ENCODE results near the gene ZNF718.
"Not testable (repeated sequence)": the region's sequence is repeated elsewhere in the genome, so short reads cannot be mapped to it uniquely, and the experiment has no call there.

ZNF718 gene

DNA sequence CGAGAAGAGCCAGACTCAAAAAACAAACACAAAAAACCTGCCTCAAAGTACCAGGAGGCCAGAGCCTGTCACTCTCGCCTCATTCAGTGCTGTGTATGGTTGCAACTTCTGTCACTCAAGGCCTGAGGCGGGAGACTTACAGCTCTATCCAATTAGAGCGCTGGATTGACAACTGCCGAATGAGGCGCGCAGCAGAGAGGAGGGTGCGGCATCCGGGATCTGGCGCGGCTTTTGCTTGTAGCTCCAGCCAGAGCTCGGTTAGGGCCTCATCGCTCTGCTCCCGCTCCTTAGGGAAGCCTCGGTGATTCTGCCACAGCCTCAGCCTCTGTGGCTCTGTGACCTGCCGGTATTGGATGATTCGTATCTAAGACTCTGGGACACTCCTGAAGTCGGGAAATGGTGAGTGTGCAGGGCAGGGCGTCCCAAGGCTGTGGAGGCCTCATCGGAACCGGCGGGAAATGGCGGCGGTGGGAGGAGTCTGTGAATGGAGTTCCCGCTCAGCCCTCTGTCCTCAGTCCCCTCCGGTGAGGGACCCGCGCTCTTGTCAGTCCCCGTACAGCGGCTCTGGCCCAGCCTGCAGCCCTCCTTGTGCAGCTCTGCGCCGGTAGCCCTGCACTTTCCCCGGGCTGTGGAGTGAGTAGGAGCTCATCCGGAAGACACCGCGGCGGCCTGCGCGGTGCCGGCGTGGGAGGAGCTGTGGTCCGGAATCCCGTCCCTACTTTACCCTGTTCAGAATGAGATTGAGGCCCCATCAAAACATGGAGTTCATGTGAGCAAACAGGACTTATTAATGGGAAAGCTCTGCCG, at the start of gene ZNF718:
Gene ZNF718 (plus strand): TSS at position 227 of the 807 bp plus-strand sequence. CDS start 170 bp downstream, at position 397.
- DNase-seq (ENCODE audit: low read depth in 2 of 2): peak; percentile 92 to 93

DNA sequence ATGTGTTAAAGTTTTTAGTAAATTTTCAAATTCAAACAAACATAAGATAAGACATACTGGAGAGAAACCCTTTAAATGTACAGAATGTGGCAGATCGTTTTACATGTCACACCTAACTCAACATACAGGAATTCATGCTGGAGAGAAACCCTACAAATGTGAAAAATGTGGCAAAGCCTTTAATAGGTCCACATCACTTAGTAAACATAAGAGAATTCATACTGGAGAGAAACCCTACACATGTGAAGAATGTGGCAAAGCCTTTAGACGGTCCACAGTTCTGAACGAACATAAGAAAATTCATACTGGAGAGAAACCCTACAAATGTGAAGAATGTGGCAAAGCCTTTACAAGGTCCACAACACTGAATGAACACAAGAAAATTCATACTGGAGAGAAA, 38.4 kb upstream of the ZNF718 start:
- DNase-seq (ENCODE audit: low read depth in 2 of 2): no peak

DNA sequence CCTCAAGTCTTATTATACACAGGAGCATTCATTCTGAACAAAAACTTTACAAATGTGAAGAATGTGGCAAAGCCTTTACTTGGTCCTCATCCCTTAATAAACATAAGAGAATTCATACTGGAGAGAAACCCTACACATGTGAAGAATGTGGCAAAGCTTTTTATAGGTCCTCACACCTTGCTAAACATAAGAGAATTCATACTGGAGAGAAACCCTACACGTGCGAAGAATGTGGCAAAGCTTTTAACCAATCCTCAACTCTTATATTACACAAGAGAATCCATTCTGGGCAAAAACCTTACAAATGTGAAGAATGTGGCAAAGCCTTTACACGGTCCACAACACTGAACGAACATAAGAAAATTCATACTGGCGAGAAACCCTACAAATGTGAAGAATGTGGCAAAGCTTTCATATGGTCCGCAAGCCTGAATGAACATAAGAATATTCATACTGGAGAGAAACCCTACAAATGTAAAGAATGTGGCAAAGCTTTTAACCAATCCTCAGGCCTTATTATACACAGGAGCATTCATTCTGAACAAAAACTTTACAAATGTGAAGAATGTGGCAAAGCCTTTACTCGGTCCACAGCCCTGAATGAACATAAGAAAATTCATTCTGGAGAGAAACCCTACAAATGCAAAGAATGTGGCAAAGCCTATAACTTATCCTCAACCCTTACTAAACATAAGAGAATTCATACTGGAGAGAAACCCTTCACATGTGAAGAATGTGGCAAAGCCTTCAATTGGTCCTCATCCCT, 37.6 kb upstream of the ZNF718 start:
- DNase-seq (ENCODE audit: low read depth in 2 of 2): not testable (repeated sequence)

DNA sequence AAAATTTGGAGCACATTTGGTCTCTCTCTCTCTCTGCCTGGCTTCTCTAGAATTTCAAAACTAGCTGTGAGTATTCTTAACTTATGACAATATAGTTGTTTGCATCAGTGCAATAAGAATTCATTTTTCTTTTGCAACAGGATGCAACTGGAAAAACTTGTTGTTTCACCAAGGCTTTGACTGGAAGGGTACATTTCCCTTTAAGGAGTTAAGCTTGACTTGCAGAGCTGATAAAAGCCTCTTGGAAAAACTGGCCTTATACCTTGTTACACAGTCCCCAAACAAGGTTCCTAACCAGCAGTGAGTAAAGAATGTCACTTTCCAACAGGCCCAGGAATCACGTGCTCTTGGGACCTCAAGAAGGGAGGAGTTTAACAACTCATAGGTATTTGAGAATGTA, 25.9 kb upstream of the ZNF718 start:
- DNase-seq (ENCODE audit: low read depth in 2 of 2): no peak

DNA sequence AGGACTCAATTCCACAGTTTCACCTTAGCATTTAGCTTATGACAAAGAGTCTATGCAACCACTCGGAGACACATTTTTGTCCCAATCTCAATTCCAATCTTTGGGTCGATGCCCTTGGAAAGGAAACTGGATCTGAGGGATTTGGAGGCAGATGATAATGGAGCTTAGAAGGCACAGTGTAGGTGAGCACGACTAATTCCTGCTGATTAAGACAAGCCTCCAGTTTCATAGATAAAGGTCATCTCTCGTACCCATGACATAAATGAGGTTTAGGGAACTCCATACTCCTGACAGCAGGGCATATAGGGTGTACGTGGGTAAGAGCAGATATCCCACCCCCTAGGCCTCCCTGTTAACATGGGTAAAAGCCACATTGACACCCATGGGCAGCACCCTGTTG, 24.4 kb upstream of the ZNF718 start:
- no peak for DNase-seq (ENCODE audit: low read depth in 2 of 2)

DNA sequence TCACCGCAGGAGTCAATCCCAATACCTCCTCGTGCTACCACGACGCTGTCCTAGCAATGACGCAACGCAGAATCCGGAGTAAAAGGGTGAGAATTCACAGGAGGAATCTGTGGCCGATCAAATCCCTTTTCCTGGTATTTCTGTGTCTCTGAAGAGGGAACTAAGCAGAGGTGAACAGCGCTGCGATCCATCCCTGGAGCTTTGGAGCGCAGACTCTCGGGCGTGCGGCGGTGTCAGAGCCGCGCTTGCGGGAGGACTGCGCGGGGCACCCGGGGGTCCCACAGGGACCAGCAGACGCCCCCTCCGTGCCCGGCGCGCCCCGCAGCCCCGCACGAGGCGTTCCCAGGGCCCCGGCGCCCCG, 17.2 kb upstream of the ZNF718 start:
- no peak for DNase-seq (ENCODE audit: low read depth in 2 of 2)

DNA sequence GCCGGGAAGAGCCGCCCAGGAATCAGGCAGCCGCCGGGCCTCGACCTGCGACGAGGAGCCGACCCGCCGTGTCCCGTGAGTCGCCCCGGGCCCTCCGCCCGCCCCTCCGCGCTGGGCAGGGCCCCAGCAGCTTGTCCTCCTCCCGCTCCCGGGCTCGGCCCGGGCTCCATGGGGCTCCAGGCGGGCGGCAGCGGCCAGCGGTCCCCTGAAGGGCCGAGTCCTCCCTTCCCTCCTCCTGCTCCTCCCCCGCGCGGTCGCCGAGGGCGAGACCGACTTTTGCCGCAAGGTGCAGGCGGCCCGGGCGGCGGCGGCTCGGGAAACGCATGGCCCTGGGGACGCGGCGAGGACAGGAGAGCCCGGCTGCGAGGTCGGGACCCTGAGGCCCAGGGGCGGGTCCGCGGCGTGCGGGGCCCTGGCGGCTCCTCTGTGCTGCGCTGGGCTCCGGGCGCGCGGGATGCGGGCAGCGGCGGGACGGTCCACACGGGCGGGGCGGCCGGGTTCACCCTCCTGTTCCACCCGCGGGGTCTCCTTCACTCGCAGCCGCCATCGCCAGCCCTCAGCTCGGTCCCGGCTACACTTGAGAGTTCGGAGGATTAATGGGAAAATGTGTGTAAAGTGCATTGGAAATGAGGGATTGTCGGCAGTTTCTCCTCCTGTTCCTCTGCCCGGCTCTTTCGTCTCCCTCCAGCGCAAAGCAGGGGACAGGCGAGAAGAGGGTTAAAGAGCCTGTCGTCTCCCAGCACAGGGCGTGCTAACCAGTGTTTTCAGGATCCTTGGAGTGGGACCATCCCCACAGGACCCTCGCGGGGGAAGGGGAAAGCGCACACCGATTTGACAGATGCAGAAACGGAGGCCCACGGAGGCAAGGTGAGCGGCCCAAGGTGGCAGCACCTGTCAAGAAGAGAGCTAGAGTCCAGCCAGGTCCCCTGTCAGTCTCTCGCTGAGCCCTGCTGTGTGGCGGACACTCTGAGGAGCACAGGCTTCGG, 16.6 kb upstream of the ZNF718 start:
- no peak for DNase-seq (ENCODE audit: low read depth in 2 of 2)

DNA sequence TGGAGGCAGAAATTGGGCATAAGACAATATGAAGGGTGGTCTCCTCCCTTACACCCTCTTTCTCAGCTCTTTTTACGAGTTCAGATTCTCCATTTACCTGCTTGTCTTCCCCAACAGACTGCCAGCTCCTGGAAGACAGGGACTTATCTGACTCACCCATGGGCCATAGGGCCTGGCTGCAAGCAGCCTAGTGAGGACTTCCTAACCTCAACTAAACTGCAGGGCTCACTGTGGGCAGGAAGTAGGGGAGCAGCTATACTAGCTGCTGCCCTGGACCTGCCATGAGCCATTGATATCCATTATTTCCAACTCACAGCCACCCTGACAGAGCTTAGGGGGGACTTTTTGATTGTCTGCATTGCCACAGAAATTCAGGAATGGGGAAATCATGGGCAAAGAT, 11.5 kb upstream of the ZNF718 start:
- DNase-seq (ENCODE audit: low read depth in 2 of 2): no peak

DNA sequence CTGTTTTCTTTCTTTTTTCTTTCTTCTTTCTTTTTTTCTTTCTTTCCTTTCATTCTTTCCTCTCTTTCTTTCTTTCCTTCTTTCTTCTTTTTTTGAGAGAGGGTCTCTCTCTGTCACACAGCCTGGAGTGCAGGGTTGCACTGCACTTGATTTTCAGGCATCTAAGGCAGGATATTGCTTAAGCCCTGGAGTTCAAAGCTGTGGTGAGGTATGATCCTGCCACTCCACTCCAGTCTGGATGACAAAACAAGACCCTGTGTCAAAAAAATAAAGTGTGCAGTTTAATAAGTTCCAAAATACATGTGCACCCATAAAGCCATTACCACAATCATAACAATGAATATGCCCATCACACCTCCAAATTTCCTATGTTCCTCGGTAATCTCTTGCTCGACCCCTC, 10.6 kb upstream of the ZNF718 start:
- DNase-seq (ENCODE audit: low read depth in 2 of 2): no peak

DNA sequence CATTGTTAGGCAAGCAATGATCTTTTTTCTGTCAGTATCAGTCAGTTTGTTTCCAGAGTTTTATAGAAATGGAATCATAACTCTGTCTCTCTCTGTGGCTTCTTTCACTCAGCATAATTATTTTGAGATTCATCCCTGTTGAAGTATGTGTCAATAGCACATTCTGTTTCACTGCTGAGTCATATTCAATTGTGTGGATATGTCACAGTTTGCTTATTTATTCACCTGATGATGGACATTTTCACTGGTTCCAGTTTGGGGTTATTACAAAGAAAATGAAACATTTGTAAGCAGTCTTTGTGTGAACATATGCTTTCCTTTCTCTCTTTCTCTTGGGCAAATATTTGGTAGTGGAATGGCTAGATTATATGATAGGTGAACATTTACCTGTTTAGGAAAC, 10.2 kb upstream of the ZNF718 start:
- no peak for DNase-seq (ENCODE audit: low read depth in 2 of 2)

DNA sequence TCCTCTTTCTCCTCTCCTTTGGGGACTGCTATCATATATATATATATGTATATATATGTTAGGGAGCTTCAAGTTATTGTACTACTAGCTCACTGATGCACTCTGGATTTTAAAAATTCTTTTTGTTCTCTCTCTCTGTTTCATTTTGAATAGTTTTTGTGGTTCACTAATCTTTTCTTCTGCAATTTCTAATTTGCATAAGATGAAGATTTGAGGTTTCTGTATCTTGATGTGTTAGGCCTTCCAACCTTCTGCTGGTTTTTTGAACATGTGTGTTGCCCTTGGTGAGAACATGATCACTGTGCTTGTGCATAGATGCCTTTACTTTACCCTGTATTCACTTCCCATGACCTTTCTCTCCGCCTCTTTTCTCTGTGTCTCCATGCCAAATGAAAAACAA, 7.8 kb upstream of the ZNF718 start:
- DNase-seq (ENCODE audit: low read depth in 2 of 2): no peak

DNA sequence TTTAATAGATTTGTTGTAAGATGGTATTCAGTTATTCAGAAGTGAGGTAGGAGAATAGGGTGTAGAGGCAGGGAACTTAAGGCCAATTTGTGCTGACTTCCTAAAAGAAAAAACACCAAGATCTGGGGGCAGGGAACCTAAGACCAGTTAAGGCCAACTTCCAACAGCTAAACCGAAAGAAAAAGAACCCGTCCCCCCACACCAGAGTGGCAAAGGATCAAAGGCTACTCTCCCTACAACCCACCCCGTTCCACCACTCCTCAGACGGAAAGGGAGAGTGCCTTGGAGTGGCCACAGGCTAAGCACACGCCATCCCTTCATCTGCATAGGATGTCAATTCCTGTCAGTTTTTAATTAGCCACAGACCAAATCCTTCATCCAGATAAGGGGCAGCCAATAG, 3.7 kb upstream of the ZNF718 start:
- DNase-seq (ENCODE audit: low read depth in 2 of 2): no peak

DNA sequence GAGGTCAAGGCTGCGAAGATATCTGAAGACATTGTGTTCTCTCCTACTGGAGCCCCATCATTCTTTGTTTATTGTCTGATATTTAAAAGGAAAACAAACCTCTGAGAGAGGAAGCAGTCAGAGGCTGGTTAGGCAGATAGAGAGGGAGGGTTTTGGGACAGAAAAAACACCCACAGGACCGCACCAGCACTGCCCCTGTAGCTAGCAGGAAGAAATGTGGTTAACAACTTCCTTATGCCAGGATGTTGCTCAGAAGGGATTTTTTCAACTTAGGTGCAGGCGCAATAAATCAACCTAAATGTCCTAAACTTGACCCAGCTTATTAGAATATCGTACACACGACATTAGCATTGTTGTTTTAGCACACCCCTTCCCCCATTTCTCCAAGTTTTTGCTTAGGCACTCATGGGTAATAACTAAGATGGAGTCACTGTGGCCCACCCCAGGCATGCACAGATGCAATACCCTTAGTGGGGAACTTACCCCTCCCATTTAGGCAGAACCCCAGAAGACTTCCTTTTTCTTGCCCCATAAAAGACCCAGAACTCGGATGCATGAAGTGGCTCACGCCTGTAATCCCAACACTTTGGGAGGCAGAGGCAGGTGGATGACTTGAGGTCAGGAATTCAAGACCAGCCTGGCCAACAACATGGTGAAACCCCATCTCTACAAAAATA, 2.8 kb upstream of the ZNF718 start:
- DNase-seq (ENCODE audit: low read depth in 2 of 2): no peak

DNA sequence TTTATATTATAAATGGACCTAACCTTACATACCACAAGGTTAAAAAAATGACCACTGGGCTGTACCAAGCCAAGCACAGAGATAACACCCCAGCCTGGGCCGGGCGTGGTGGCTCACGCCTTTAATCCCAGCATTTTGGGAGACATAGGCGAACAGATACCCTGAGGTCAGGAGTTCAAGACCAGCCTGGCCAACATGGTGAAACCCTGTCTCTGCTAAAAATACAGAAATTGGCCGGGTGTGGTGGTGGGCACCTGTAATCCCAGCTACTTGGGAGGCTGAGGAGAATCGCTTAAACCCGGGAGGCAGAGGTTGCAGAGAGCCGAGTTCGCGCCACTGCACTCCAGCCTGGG, 403 bp upstream of the ZNF718 start:
- not testable (repeated sequence) for DNase-seq (ENCODE audit: low read depth in 2 of 2)

DNA sequence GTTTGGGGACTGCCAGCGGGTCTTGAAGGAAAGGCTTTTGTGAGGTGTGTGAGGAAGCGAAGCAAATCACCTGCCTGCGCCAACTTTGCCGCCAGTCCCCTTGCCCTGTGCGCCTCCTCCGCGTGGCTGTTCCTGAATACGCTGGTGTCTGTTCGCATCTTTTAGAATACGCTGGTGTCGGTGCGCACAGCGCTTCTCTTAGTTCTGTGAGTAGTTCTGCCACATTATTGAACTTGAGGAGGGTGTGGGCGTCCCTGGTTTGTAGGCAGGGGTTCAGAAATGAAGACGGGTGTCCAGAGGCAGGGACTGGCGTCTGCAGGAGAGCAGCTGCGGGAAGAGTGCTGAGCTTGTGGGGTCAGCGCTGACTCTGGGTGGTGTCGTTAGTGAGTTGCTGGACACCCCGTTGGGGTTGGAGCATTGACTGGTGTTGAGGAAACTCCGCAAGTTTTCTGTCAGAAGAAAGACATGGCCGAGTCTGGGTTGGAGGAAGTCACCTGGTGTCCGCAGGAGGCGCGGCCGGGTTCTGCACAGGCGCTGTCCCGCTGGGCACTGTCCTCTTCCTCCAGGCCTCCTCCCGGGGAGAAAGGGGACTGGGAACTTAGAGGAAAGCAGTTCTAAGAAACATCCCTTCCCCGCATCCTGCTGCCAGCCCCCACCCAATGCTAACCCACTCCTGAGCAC, 930 bp downstream of the ZNF718 start:
- DNase-seq (ENCODE audit: low read depth in 2 of 2): no peak

DNA sequence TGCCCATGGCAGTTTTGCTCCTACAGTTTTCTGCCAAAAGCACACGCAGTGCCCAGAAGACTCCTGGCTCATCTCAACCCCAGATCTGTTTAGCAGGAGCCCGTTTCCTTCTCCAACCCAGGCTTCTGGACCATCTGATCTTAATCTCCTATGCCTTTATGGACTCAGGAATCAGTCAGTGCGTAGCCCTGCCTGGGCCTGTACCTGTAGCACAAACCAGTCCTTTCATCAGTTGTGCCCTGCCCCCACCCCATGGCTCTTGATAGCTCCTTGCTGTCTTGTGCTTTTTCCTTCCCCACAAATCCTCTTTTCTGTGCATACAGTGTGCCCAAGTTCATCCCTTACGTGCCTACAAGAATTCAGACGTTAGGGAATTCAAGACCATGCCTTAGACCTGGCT, 1.5 kb downstream of the ZNF718 start:
- no peak for DNase-seq (ENCODE audit: low read depth in 2 of 2)

DNA sequence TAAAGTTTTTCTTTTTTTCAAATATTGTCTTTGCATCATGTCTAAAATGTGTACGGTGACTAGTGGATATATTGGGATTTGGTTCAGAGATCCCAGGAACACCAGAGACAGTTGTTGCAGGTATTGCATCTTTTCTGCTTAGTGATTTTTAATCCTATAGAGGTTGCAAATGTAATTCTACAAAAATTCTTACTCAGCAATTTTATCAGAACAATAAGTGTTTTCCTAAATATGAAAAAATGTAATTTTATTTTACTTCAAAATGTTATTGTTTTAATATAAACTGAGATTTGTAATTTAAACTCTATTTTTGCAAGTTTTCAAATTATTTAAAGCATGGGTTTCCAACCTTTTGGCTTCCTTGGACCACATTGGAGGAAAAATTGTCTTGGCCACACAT, 8.2 kb downstream of the ZNF718 start:
- no peak for DNase-seq (ENCODE audit: low read depth in 2 of 2)

DNA sequence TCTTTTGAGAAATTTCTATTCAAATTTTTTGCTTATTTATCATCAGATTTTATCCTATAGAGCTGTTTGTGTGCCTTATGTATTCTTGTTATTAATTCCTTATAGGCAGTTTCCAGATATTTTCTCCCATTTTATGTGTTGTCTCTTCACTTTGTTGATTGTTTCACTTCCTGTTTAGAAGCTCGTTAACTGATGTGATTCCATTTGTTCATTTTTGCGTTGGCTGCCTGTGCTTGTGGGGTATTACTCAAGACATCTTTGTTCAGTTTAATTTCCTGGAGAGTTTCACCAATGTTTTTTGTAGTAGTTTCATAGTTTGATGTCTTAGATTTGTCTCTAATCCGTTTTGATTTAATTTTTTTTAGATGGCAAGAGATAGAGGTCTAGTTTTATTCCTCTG, 14.6 kb downstream of the ZNF718 start:
- DNase-seq (ENCODE audit: low read depth in 2 of 2): no peak

DNA sequence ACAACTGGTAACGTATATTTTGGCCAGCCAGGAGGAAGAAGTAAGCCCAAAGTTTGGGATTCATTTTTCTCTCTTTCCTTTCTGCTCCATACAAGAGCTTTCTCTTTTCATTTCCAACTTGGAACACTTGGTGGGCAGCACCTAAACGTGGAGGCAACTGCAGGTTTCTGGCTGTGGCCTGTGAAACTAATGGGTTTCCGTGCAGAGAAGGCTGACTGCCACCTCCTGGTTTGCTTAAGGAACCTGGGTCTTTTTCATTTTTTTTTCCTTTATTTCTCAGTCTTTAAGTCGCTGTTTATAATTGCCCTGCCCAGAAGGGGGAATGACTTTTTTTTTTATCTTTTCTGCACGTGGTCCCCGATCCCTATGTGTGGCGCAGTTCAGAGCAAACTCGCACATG, 15.4 kb downstream of the ZNF718 start:
- no peak for DNase-seq (ENCODE audit: low read depth in 2 of 2)

DNA sequence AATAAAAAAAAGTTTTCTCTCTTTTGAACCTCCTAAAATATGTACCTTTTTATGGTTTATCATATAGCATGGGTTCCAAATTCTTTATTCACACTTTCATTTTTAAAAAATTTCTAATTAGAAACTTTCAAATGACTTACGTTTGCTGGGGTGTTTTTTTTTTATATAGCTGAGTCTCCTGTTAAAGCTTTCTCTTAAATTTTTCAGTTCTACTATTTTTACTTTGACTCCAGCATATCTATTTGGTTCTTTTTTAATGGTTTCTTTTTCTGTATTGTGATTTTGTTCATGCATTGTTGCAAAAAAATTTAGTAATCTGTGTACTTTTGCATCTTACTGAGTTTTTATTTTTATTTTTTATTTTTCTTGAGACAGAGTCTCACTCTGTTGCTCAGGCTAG, 22.3 kb downstream of the ZNF718 start:
- DNase-seq (ENCODE audit: low read depth in 2 of 2): no peak

DNA sequence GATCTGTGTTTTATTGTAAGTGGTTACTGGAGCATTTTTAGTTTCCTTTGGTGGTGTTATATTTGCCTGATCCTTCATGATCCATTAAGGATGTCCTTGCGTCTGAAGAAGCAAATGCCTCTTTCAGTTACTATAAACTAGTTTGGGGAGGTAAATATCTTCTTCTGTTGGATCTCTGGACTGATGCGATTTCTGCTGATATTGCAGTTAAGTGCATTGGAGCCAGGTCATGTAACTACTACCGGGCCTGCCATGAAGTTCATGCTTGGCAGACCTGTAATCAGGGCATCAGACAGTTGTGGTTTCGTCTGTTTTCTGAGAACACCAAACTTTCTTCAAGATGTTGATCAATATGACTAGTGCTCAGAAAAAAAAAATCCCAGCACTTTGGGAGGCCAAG, 22.9 kb downstream of the ZNF718 start:
- no peak for DNase-seq (ENCODE audit: low read depth in 2 of 2)

Measured in fibroblast of skin of left biceps (primary cell).